Keratinocyte (primary cell): ENCODE measurements around the gene TRA2A.

Source experiments
- CTCF ChIP-seq, 3 experiments: IDR thresholded peaks in 1 of 3; conservative IDR thresholded peaks in 1 of 3; optimal IDR thresholded peaks in 1 of 3; 2 replicates in 2 of 3; 3 replicates in 1 of 3; pipeline versions ENCODE3 to v1.5.1; 2011; ENCODE audit warnings: low read length in 3 of 3, mild to moderate bottlenecking in 3 of 3, moderate library complexity in 2 of 3, control low read depth in 1 of 3, inconsistent platforms in 1 of 3; ENCODE audit not compliant: insufficient read depth in 2 of 3; ENCODE audit errors: extremely low read depth in 1 of 3
- EZH2 ChIP-seq: IDR thresholded peaks from one replicate; pipeline ENCODE4 v1.6.1; 2012; ENCODE audit warnings: inconsistent platforms, mild to moderate bottlenecking, low read length, moderate library complexity

GRCh38 chr7:23472046-23472445, 59.7 kb downstream of the TRA2A start:
- TF ChIP-seq CTCF (optimal IDR thresholded peaks at IDR 0.05 in 1 of 3, IDR thresholded peaks at IDR 0.05 in 1 of 3, conservative IDR thresholded peaks at IDR 0.05 in 1 of 3; ENCODE audit: extremely low read depth in 1 of 3, insufficient read depth in 2 of 3, low read length in 3 of 3) (no peak), EZH2 (no peak)
